HCT116 (cell line): ENCODE data around the gene EIF3K. TPM values are rescaled to one million over a fixed set of nuclear protein-coding genes. Genes with fewer than 3 reads are reported as not detected.

Source experiments
- ATAC-seq: fragments of 200-7000 bp; cut with Tn5 transposase; 2 replicates; pipeline ENCODE4 v1.9.1; 2020; ENCODE audit warnings: mild to moderate bottlenecking, moderate library complexity
- BruUV-seq: library from RNA; stranded (reverse); fragments of 400-500 nt; replicated peaks from 2 replicates; lab custom pipeline; 2021; lab: Mats Ljungman, UMichigan
- CTCF ChIA-PET: fragments of 300-600 bp; sonication (Branson Sonifier 250); formaldehyde crosslinking; loops from one replicate; lab custom pipeline; 2021; ENCODE audit warnings: antibody characterized with exemption; lab: Charles Lee
- POLR2A ChIA-PET: fragments of 300-600, 350-600 bp; sonication (Branson Sonifier 250); formaldehyde crosslinking; loops from one replicate; lab custom pipeline; 2021; ENCODE audit warnings: antibody characterized with exemption; lab: Charles Lee
- RAD21 ChIA-PET, 2 experiments: fragments of 300-600 bp; sonication (Branson Sonifier 250); formaldehyde crosslinking; loops; one replicate each; lab custom pipeline; 2023; ENCODE audit warnings: low total read pairs in 2 of 2; ENCODE audit not compliant: uncharacterized antibody in 2 of 2, unreplicated experiment in 2 of 2, low non-redundant PET in 1 of 2; lab: Charles Lee
- DNase-seq: peaks from one replicate; pipeline ENCODE4 v3.0.0-alpha.2; 2010; ENCODE audit warnings: low read depth, low spot score
- H2AFZ ChIP-seq: fragments of 200-600 bp; shearing (Covaris generic), sonication (generic); 2 replicates; pipeline ENCODE4 v1.6.1; 2017; ENCODE audit warnings: low read depth, mixed run types, mixed read lengths, antibody characterized with exemption, low read length; ENCODE audit not compliant: poor library complexity, severe bottlenecking
- H3K27ac ChIP-seq: 2 replicates; pipeline ENCODE4 v1.5.1; 2012; ENCODE audit warnings: low read depth, low read length
- H3K27me3 ChIP-seq: fragments of 200-600 bp; sonication (generic); 2 replicates; pipeline ENCODE4 v1.6.1; 2016; ENCODE audit warnings: mixed run types, low read length, mixed read lengths; ENCODE audit not compliant: insufficient read depth
- H3K36me3 ChIP-seq, 2 experiments: fragments of 200-500 bp in 1 of 2; fragments of 200-600 bp in 1 of 2; sonication (Bioruptor generic) in 1 of 2; sonication (generic) in 1 of 2; 2 replicates each; pipeline versions ENCODE4 v1.5.1 to v1.6.1; 2014 to 2016; ENCODE audit warnings: low read length in 2 of 2, inconsistent platforms in 1 of 2, mixed read lengths in 1 of 2, mixed run types in 1 of 2; ENCODE audit not compliant: insufficient read depth in 2 of 2, control insufficient read depth in 1 of 2
- H3K4me1 ChIP-seq, 2 experiments: fragments of 200-600 bp in 1 of 2; sonication (generic) in 1 of 2; 2 replicates each; pipeline versions ENCODE4 v1.5.1 to v1.6.1; 2012 to 2017; ENCODE audit warnings: low read length in 2 of 2, inconsistent platforms in 1 of 2, mild to moderate bottlenecking in 1 of 2, mixed read lengths in 1 of 2, mixed run types in 1 of 2, moderate library complexity in 1 of 2; ENCODE audit not compliant: insufficient read depth in 2 of 2, control insufficient read depth in 1 of 2
- H3K4me2 ChIP-seq: fragments of 200-600 bp; sonication (generic); 2 replicates; pipeline ENCODE4 v1.6.1; 2017; ENCODE audit warnings: mixed run types, low read length, mixed read lengths
- H3K4me3 ChIP-seq, 2 experiments: fragments of 200-600 bp in 1 of 2; sonication (generic) in 1 of 2; replicated peaks in 1 of 2; 2 replicates each; pipeline ENCODE4 v1.5.1; 2011 to 2016; ENCODE audit warnings: low read length in 2 of 2, control low read depth in 1 of 2, low read depth in 1 of 2, mild to moderate bottlenecking in 1 of 2, mixed read lengths in 1 of 2, mixed run types in 1 of 2
- H3K79me2 ChIP-seq: fragments of 200-600 bp; sonication (generic); 2 replicates; pipeline ENCODE4 v1.6.1; 2017; ENCODE audit warnings: mild to moderate bottlenecking, mixed run types, low read length, moderate library complexity, mixed read lengths; ENCODE audit not compliant: insufficient read depth
- H3K9ac ChIP-seq: fragments of 200-600 bp; sonication (generic); 2 replicates; pipeline ENCODE4 v1.6.1; 2016; ENCODE audit warnings: low read length, mixed read lengths
- H3K9me2 ChIP-seq: fragments of 200-600 bp; sonication (generic), shearing (Covaris generic); 2 replicates; pipeline ENCODE4 v1.6.1; 2017; ENCODE audit warnings: mixed run types, mild to moderate bottlenecking, moderate library complexity; ENCODE audit not compliant: insufficient read depth
- H3K9me3 ChIP-seq, 2 experiments: fragments of 200-500 bp in 1 of 2; fragments of 200-600 bp in 1 of 2; sonication (Bioruptor generic) in 1 of 2; sonication (generic) in 1 of 2; 2 replicates each; pipeline ENCODE4 v1.6.1; 2014 to 2017; ENCODE audit warnings: low read length in 2 of 2, mixed read lengths in 2 of 2, inconsistent platforms in 1 of 2, low read depth in 1 of 2, mild to moderate bottlenecking in 1 of 2, mixed run types in 1 of 2, moderate library complexity in 1 of 2; ENCODE audit not compliant: control insufficient read depth in 1 of 2, insufficient read depth in 1 of 2
- H4K20me1 ChIP-seq: fragments of 200-600 bp; sonication (generic), shearing (Covaris generic); 2 replicates; pipeline ENCODE4 v1.6.1; 2017; ENCODE audit warnings: mixed run types, mild to moderate bottlenecking, moderate library complexity; ENCODE audit not compliant: insufficient read depth
- ATF3 ChIP-seq: IDR thresholded peaks from 2 replicates; pipeline ENCODE4 v1.6.1; 2012
- CBX3 ChIP-seq: IDR thresholded peaks from 2 replicates; pipeline ENCODE4 v1.6.1; 2012; ENCODE audit warnings: low read depth
- ELF1 ChIP-seq: IDR thresholded peaks from 2 replicates; pipeline ENCODE4 v1.6.1; 2012; ENCODE audit warnings: low read depth, borderline replicate concordance
- FOSL1 ChIP-seq: IDR thresholded peaks from 2 replicates; pipeline ENCODE4 v1.6.1; 2012; ENCODE audit warnings: low read depth
- JUND ChIP-seq: IDR thresholded peaks from 2 replicates; pipeline ENCODE4 v1.6.1; 2012
- POLR2A ChIP-seq: IDR thresholded peaks from 2 replicates; pipeline ENCODE4 v1.7.0; 2011; ENCODE audit warnings: borderline replicate concordance; ENCODE audit not compliant: insufficient read depth, insufficient read length; ENCODE audit errors: extremely low read depth
- POLR2AphosphoS5 ChIP-seq: IDR thresholded peaks from 2 replicates; pipeline ENCODE4 v1.6.1; 2011; ENCODE audit warnings: mild to moderate bottlenecking, low read depth, low read length, moderate library complexity
- SIN3A ChIP-seq: IDR thresholded peaks from 2 replicates; pipeline ENCODE4 v1.6.1; 2012; ENCODE audit warnings: low read depth
- SRF ChIP-seq: IDR thresholded peaks from 2 replicates; pipeline ENCODE4 v1.6.1; 2012; ENCODE audit warnings: low read depth
- TCF7L2 ChIP-seq: IDR thresholded peaks from 2 replicates; pipeline ENCODE4 v1.7.0; 2011; ENCODE audit warnings: borderline replicate concordance, inconsistent platforms; ENCODE audit not compliant: insufficient read depth, insufficient read length; ENCODE audit errors: extremely low read depth
- YY1 ChIP-seq: IDR thresholded peaks from 2 replicates; pipeline ENCODE4 v1.6.1; 2011; ENCODE audit warnings: low read length, low read depth, moderate library complexity, mild to moderate bottlenecking; ENCODE audit not compliant: insufficient replicate concordance; ENCODE audit errors: extremely low read depth
- ZFX ChIP-seq: fragments of 450-650 bp; IDR thresholded peaks from 2 replicates; pipeline ENCODE4 v1.6.1; 2017
- ZNF274 ChIP-seq: fragments of 200-500 bp; sonication (Bioruptor generic); IDR thresholded peaks from 2 replicates; pipeline ENCODE4 v1.6.1; 2014; ENCODE audit warnings: mild to moderate bottlenecking, low read depth, low read length, inconsistent platforms
- intact Hi-C: fragments of 100-400 bp; cut with micrococcal nuclease; formaldehyde crosslinking; loops from 2 replicates; pipeline ENCODE4 v1.10.0; 2022
- total RNA-seq: library from RNA; stranded (reverse); gene quantifications from one replicate; pipeline ENCODE4 v1.2.1, GENCODE V29; 2021; ENCODE audit not compliant: unreplicated experiment
- TF ChIP-seq, protein P1 (sequence below): IDR thresholded peaks from 2 replicates; pipeline ENCODE4 v1.6.1; 2011; ENCODE audit warnings: mild to moderate bottlenecking, low read length, moderate library complexity; ENCODE audit not compliant: insufficient replicate concordance; ENCODE audit errors: extremely low read depth

EIF3K gene
- total RNA-seq, 1 experiment from 2014 or later = 313 TPM

- H3K4me1 ChIP-seq = peaks cover 58 to 70% of the 10 kb centered on the region in 2 experiments
- peaks cover 78% of the 10 kb centered on the region for H3K79me2 ChIP-seq
- ATAC-seq = no peak
- DNase-seq = no peak
- peak overlapping the region; percentile 84 to 100 for H3K4me3 ChIP-seq
- ChIA-PET RAD21 (interaction anchor here in 1 of 2 experiments (0.6 kb wide), 1 partner anchor 248 kb away, joined by 3 read pairs; the partner anchor contains the start of gene FAM98C), POLR2A (interaction anchor here (0.9 to 1.7 kb wide), 3 partner anchors 9 to 198 kb away, joined by 3 read pairs; no protein-coding TSS in a partner anchor), CTCF (no interaction called here)
- peak overlapping the region; percentile 84 for H3K4me2 ChIP-seq
- H3K36me3 ChIP-seq = peaks cover 0 to 4% of the 10 kb centered on the region in 2 experiments; a peak in 1 of 4 replicates
- peaks cover 9% of the 10 kb centered on the region; the same call in 1 of the 2 replicates for H4K20me1 ChIP-seq
- peak overlapping the region; percentile 72 for H3K27ac ChIP-seq
- H3K27me3 ChIP-seq = no peaks in the 10 kb centered on the region
- intact Hi-C loops = no loop called here
- no peak overlapping the region for H2AFZ ChIP-seq
- H3K9me3 ChIP-seq = no peaks in the 10 kb centered on the region
- TF ChIP-seq POLR2AphosphoS5 (peak; percentile 11; the same call in 1 of the 2 replicates), CBX3 (no peak)
- H3K9ac ChIP-seq = peak overlapping the region; percentile 100
- no peaks in the 10 kb centered on the region for H3K9me2 ChIP-seq
- BruUV-seq = no TSS peak
Observed at GRCh38 chr19:38650172-38650775, 31.3 kb downstream of the EIF3K start.

DNA sequence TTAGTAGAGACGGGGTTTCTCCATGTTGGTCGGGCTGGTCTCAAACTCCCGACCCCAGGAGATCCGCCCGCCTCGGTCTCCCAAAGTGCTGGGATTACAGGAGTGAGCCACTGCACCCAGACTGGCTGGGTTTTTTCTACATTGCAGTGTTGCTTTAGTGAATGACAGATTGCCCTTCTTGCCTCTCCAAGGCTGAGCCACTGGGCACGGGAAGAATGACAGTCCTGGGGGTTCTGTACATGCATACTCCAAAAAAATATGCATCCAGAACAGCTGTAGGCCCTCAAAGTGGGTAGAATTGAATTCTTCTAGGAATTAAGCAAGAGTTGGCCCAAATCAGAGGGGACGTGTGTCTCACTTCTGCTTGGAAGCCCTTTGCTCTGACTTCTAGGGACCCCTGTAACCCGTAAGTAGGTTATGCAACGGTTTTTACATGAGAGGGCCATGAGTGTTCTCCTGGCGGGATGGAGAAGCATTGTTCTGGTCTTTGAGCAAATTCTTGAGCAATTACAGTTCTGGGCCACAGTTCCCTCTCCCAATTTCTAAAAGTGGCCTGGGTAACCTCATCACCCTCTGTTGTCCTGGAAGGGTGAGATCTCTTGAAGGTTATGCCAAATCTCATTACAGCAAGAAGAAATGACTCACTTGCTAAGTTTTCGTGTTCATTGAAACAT, 32.1 kb downstream of the EIF3K start:
- Histone ChIP-seq H3K9ac (peak overlapping the region; percentile 100), H3K27ac (peak overlapping the region; percentile 72), H3K4me2 (peak overlapping the region; percentile 84), H4K20me1 (peaks cover 9% of the 10 kb centered on the region; the same call in 1 of the 2 replicates), H3K27me3 (no peaks in the 10 kb centered on the region), H3K9me2 (no peaks in the 10 kb centered on the region), H3K4me1 (peaks cover 66 to 78% of the 10 kb centered on the region in 2 experiments), H3K9me3 (no peaks in the 10 kb centered on the region), H2AFZ (no peak overlapping the region), H3K4me3 (peak overlapping the region; percentile 41 to 100), H3K79me2 (peaks cover 86% of the 10 kb centered on the region), H3K36me3 (peaks cover 0 to 10% of the 10 kb centered on the region in 2 experiments; a peak in 1 of 4 replicates)
- ChIA-PET CTCF (no interaction called here), POLR2A (no interaction called here), RAD21 (no interaction called here)
- DNase-seq (no peak), ATAC-seq (no peak; the same call in 1 of the 2 replicates)
- intact Hi-C loops = no loop called here
- TF ChIP-seq SIN3A (no peak), CBX3 (no peak), ZNF274 (no peak), FOSL1 (no peak; the same call in 1 of the 2 replicates), SRF (no peak), JUND (no peak; the same call in 1 of the 2 replicates), ZFX (no peak), TCF7L2 (no peak), POLR2AphosphoS5 (no peak; the same call in 1 of the 2 replicates), YY1 (no peak), ELF1 (no peak), ATF3 (no peak), POLR2A (no peak)
- TF ChIP-seq, protein P1, sequence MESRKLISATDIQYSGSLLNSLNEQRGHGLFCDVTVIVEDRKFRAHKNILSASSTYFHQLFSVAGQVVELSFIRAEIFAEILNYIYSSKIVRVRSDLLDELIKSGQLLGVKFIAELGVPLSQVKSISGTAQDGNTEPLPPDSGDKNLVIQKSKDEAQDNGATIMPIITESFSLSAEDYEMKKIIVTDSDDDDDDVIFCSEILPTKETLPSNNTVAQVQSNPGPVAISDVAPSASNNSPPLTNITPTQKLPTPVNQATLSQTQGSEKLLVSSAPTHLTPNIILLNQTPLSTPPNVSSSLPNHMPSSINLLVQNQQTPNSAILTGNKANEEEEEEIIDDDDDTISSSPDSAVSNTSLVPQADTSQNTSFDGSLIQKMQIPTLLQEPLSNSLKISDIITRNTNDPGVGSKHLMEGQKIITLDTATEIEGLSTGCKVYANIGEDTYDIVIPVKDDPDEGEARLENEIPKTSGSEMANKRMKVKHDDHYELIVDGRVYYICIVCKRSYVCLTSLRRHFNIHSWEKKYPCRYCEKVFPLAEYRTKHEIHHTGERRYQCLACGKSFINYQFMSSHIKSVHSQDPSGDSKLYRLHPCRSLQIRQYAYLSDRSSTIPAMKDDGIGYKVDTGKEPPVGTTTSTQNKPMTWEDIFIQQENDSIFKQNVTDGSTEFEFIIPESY = no peak
- no TSS peak for BruUV-seq
